ELR (cell line): ENCODE data around the gene ACTR6.
A peak's percentile ranks its signal among the peaks of the same experiment; 100 is the strongest.

Source experiments
- DNase-seq: peaks from one replicate; pipeline ENCODE4 v3.0.0-alpha.2; 2015; ENCODE audit warnings: low read depth

ACTR6 gene

DNA sequence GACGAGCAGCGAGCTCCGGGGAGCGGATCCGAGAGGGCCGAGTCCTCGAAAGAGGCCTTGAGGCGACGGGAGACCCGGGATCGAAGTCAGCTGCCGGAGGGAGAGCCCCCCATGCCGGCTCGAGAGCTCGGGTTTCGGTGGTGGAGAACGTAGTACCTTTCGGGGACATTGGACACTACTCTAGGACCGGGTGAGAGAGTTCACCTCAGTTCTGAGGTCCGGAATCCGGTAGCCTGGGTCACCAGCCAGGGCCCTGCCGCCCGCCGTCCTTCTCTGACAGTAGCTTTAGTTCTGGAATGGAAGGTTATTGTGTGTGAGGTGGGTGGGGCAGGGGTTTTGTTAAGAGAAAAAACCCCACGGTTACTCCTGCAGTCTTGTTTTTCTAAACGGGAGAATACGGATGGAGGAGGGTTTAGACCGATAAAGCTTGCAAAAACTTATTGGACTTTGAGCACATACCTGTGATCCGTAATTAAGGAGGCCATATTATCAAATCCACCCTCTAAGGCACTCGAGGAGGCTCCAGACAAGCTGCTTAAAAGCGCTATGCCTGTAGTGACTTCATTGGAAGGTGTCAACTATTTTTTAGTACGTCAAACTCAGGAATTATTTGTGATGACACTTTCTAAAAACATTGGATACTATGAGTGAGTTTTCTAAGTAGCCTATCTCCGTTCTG lies 67.1 kb downstream of the ACTR6 start:
- DNase-seq = peak; percentile 46

DNA sequence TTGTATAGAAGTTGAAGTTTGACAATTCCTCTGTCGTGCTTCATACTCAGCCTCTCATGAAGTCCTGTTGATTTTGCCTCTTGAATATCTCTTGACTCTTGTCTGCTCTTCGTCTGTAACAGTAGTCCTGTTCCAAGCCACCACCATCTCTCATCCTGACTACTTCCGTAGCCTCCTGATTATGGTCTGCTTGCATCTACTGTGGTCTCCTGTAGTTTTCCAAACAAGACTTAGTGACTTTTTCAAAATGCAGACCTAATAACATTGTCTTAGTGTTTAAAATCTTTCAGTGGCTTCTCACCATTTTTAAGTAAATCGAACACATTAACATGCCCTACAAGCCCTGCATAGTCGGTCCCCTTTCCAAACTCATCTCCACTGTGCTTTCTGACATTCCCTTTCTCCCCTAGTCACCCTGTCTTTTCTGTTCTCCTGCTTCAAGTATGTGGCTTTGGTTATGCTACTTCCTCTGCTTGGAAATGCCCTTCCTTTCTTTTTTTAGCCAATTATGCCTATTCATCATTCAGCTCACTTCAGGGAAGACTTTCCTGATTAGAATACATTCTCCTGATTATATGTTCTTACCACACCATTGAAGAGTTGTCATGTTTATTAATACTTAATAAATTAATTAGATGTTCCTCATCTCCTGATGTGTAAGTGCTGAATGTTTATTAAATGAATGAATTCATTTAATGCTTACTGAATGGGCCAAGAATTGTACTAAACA lies 68.4 kb downstream of the ACTR6 start:
- peak; percentile 18 for DNase-seq

DNA sequence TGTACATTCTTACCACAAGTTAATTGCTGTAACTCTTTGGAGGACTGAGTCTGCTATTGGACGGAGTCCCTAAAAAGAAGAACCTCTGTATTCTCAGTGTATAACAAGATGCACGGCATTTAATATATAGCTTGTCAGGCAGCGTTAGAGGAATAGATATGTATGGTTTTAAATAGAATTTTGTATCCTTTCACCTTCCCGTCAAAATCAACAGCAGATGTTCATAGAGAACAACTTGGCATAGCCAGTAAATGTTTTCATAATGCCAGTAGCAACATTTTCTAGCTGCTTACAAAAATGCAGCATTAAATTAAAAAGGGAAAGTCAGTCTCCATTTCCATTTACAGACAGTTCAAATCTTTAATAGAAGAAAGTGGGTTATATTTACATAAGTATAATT lies 73.2 kb downstream of the ACTR6 start:
- no peak for DNase-seq
